Panc1 (cell line): ENCODE measurements around the gene MARK4. TPM values are rescaled to one million over a fixed set of nuclear protein-coding genes. Genes with fewer than 3 reads are reported as not detected.

Experiments used
- ATAC-seq: fragments of 200-7000 bp; cut with Tn5 transposase; 2 replicates; pipeline ENCODE4 v1.9.1; 2020; ENCODE audit warnings: mild to moderate bottlenecking, moderate library complexity
- BruUV-seq: library from RNA; stranded (reverse); fragments of 400-500 nt; replicated peaks from 2 replicates; lab custom pipeline; 2021; lab: Mats Ljungman, UMichigan
- CTCF ChIA-PET: fragments of 300-600 bp; sonication (Branson Sonifier 250); formaldehyde crosslinking; loops from one replicate; lab custom pipeline; 2022; ENCODE audit warnings: antibody characterized with exemption; lab: Charles Lee
- POLR2A ChIA-PET: fragments of 300-600 bp; sonication (Branson Sonifier 250); formaldehyde crosslinking; loops from one replicate; lab custom pipeline; 2022; ENCODE audit warnings: antibody characterized with exemption; lab: Charles Lee
- DNase-seq: peaks from one replicate; pipeline ENCODE4 v3.0.0-alpha.2; 2010; ENCODE audit warnings: low read depth, low spot score
- H3K27ac ChIP-seq: 2 replicates; pipeline ENCODE4 v1.5.1; 2011; ENCODE audit warnings: mild to moderate bottlenecking, low read length, inconsistent platforms
- H3K27me3 ChIP-seq: fragments of 200-500 bp; sonication (Bioruptor generic); 2 replicates; pipeline ENCODE4 v1.6.0; 2014; ENCODE audit warnings: low read length, inconsistent platforms; ENCODE audit not compliant: control insufficient read depth, insufficient read depth
- H3K36me3 ChIP-seq: fragments of 200-500 bp; sonication (Bioruptor generic); 2 replicates; pipeline ENCODE4 v1.5.1; 2014; ENCODE audit warnings: inconsistent platforms, mild to moderate bottlenecking, low read length, moderate library complexity; ENCODE audit not compliant: control insufficient read depth, insufficient read depth
- H3K4me1 ChIP-seq: 2 replicates; pipeline ENCODE4 v1.5.1; 2011; ENCODE audit warnings: inconsistent platforms, mild to moderate bottlenecking, low read length, moderate library complexity; ENCODE audit not compliant: control insufficient read depth, insufficient read depth
- H3K4me3 ChIP-seq, 2 experiments: 2 replicates each; pipeline ENCODE4 v1.5.1; 2011 to 2012; ENCODE audit warnings: low read depth in 2 of 2, low read length in 2 of 2, mild to moderate bottlenecking in 2 of 2, inconsistent platforms in 1 of 2, moderate library complexity in 1 of 2
- H3K9me3 ChIP-seq: fragments of 200-500 bp; sonication (Bioruptor generic); 2 replicates; pipeline ENCODE4 v1.5.1; 2014; ENCODE audit warnings: low read depth, mild to moderate bottlenecking, inconsistent platforms, low read length, moderate library complexity; ENCODE audit not compliant: control insufficient read depth, insufficient read depth
- POLR2AphosphoS5 ChIP-seq: IDR thresholded peaks from 2 replicates; pipeline ENCODE4 v1.6.1; 2012; ENCODE audit warnings: mild to moderate bottlenecking, low read depth, low read length, moderate library complexity
- SIN3A ChIP-seq: IDR thresholded peaks from 2 replicates; pipeline ENCODE4 v1.6.1; 2012; ENCODE audit warnings: low read depth, mild to moderate bottlenecking, low read length, moderate library complexity, borderline replicate concordance; ENCODE audit not compliant: insufficient read depth
- TCF7L2 ChIP-seq: IDR thresholded peaks from 2 replicates; pipeline ENCODE4 v1.6.1; 2011; ENCODE audit warnings: mild to moderate bottlenecking, low read depth, low read length, inconsistent platforms
- in situ Hi-C: cut with HindIII; loops from 2 replicates; pipeline ENCODE4 v1.10.0; 2016; ENCODE audit warnings: low sequenced_read_pairs, low pct_unique_long_range_greater_than_20kb
- intact Hi-C: fragments of 100-400 bp; cut with micrococcal nuclease; formaldehyde crosslinking; loops from one replicate; pipeline ENCODE4 v1.10.0; 2022; ENCODE audit not compliant: unreplicated experiment
- total RNA-seq: library from RNA; stranded (reverse); gene quantifications from one replicate; pipeline ENCODE4 v1.2.1, GENCODE V29; 2021; ENCODE audit not compliant: unreplicated experiment
- TF ChIP-seq, protein P1 (sequence below): fragments of 450-650 bp; IDR thresholded peaks from 2 replicates; pipeline ENCODE4 v1.5.1; 2017; ENCODE audit warnings: mild to moderate bottlenecking
- TF ChIP-seq, protein P2 (sequence below), 2 experiments: IDR thresholded peaks; 2 replicates each; pipeline ENCODE4 v1.6.1; 2011 to 2012; ENCODE audit warnings: low read depth in 2 of 2, control low read depth in 1 of 2, low read length in 1 of 2, mild to moderate bottlenecking in 1 of 2, moderate library complexity in 1 of 2; ENCODE audit not compliant: insufficient read depth in 1 of 2

The MARK4 gene
- total RNA-seq, 1 experiment from 2014 or later = 21.6 TPM

- Histone ChIP-seq H3K4me3 (no peak overlapping the region), H3K27ac (no peak overlapping the region), H3K9me3 (no peaks in the 10 kb centered on the region), H3K4me1 (no peaks in the 10 kb centered on the region), H3K36me3 (no peaks in the 10 kb centered on the region), H3K27me3 (no peaks in the 10 kb centered on the region)
- no peak for ATAC-seq
- POLR2A ChIA-PET = no interaction called here
- no TSS peak for BruUV-seq
- no peak for DNase-seq
- TF ChIP-seq SIN3A (no peak), TCF7L2 (no peak), POLR2AphosphoS5 (no peak)
- TF ChIP-seq, protein P1, sequence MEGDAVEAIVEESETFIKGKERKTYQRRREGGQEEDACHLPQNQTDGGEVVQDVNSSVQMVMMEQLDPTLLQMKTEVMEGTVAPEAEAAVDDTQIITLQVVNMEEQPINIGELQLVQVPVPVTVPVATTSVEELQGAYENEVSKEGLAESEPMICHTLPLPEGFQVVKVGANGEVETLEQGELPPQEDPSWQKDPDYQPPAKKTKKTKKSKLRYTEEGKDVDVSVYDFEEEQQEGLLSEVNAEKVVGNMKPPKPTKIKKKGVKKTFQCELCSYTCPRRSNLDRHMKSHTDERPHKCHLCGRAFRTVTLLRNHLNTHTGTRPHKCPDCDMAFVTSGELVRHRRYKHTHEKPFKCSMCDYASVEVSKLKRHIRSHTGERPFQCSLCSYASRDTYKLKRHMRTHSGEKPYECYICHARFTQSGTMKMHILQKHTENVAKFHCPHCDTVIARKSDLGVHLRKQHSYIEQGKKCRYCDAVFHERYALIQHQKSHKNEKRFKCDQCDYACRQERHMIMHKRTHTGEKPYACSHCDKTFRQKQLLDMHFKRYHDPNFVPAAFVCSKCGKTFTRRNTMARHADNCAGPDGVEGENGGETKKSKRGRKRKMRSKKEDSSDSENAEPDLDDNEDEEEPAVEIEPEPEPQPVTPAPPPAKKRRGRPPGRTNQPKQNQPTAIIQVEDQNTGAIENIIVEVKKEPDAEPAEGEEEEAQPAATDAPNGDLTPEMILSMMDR = no peak
- TF ChIP-seq, protein P2, sequence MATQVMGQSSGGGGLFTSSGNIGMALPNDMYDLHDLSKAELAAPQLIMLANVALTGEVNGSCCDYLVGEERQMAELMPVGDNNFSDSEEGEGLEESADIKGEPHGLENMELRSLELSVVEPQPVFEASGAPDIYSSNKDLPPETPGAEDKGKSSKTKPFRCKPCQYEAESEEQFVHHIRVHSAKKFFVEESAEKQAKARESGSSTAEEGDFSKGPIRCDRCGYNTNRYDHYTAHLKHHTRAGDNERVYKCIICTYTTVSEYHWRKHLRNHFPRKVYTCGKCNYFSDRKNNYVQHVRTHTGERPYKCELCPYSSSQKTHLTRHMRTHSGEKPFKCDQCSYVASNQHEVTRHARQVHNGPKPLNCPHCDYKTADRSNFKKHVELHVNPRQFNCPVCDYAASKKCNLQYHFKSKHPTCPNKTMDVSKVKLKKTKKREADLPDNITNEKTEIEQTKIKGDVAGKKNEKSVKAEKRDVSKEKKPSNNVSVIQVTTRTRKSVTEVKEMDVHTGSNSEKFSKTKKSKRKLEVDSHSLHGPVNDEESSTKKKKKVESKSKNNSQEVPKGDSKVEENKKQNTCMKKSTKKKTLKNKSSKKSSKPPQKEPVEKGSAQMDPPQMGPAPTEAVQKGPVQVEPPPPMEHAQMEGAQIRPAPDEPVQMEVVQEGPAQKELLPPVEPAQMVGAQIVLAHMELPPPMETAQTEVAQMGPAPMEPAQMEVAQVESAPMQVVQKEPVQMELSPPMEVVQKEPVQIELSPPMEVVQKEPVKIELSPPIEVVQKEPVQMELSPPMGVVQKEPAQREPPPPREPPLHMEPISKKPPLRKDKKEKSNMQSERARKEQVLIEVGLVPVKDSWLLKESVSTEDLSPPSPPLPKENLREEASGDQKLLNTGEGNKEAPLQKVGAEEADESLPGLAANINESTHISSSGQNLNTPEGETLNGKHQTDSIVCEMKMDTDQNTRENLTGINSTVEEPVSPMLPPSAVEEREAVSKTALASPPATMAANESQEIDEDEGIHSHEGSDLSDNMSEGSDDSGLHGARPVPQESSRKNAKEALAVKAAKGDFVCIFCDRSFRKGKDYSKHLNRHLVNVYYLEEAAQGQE (IDR thresholded peaks at IDR 0.05; ENCODE audit: insufficient read depth in 1 of 2, low read depth in 2 of 2, low read length in 1 of 2) = no peak
- in situ Hi-C loops (no loop called here), intact Hi-C loops (no loop called here)
- CTCF ChIA-PET = no interaction called here
Measured at GRCh38 chr19:45295873-45296272, 44.8 kb downstream of the MARK4 start.

GRCh38 chr19:45296355-45296754, 45.3 kb downstream of the MARK4 start:
- H3K27ac ChIP-seq = no peak overlapping the region
- no peak for TF ChIP-seq SIN3A
- TF ChIP-seq, protein P2 (IDR thresholded peaks at IDR 0.05; ENCODE audit: insufficient read depth in 1 of 2, low read depth in 2 of 2, low read length in 1 of 2) = no peak
- TF ChIP-seq, protein P1 = no peak
- no peak for TF ChIP-seq TCF7L2
- TF ChIP-seq POLR2AphosphoS5 = no peak
- DNase-seq (no peak), ATAC-seq (no peak)
- POLR2A ChIA-PET = no interaction called here
- H3K27me3 ChIP-seq = no peaks in the 10 kb centered on the region
- CTCF ChIA-PET = no interaction called here
- H3K4me3 ChIP-seq = no peak overlapping the region
- intact Hi-C loops (no loop called here), in situ Hi-C loops (no loop called here)
- no peaks in the 10 kb centered on the region for H3K9me3 ChIP-seq
- no peaks in the 10 kb centered on the region for H3K36me3 ChIP-seq
- H3K4me1 ChIP-seq = no peaks in the 10 kb centered on the region
- no TSS peak for BruUV-seq
